Right ventricle myocardium superior (tissue), 1 donor: ENCODE results near the gene SIN3B. TPM values are rescaled to one million over a fixed set of nuclear protein-coding genes. Genes with fewer than 3 reads are reported as not detected.

Source experiments
- ATAC-seq: fragments of 200-7000 bp; cut with Tn5 transposase; one replicate; pipeline ENCODE4 v1.9.1; 2020; ENCODE audit warnings: mild to moderate bottlenecking; ENCODE audit not compliant: poor library complexity
- DNase-seq: peaks from one replicate; pipeline ENCODE4 v3.0.0-alpha.2; 2020
- intact Hi-C: fragments of 100-400 bp; cut with DNase I; formaldehyde crosslinking; loops from one replicate; pipeline ENCODE4 v1.11.2; 2022
- total RNA-seq: library from RNA; stranded (reverse); fragmentation: NEBNext Ultra II Directional; extraction: Animal tissue kit (Norgen Biotek cat#: 25700); gene quantifications from one replicate; pipeline ENCODE4 v1.2.1, GENCODE V29; 2021
- donor health status: DM: no; HTN: yes; CAD: no; lungs with severe emphysema.

SIN3B gene
- total RNA-seq, 1 donor from 2014 or later, result 21.9 TPM

- intact Hi-C loops, result no loop called here
- ATAC-seq (no peak), DNase-seq (no peak)
These were observed 9.1 kb upstream of the SIN3B start for GRCh38 chr19:16820056-16820455.

GRCh38 chr19:16821081-16821480 is 8.1 kb upstream of the SIN3B start:
- ATAC-seq (no peak), DNase-seq (no peak)
- intact Hi-C loops, result no loop called here

- no peak for ATAC-seq
- no peak for DNase-seq
- intact Hi-C loops, result no loop called here
These were observed 6.5 kb upstream of the SIN3B start for GRCh38 chr19:16822648-16823047.

- intact Hi-C loops, result no loop called here
- DNase-seq, result no peak
- peak; percentile 69 for ATAC-seq
These were observed 4.4 kb upstream of the SIN3B start for GRCh38 chr19:16824658-16825311.

- intact Hi-C loops, result no loop called here
- peak; percentile 62 for DNase-seq
- peak; percentile 26 for ATAC-seq
These were observed 3.7 kb upstream of the SIN3B start for GRCh38 chr19:16825312-16826052.

GRCh38 chr19:16829822-16830289 is 658 bp downstream of the SIN3B start:
- intact Hi-C loops, result no loop called here
- DNase-seq (no peak), ATAC-seq (peak; percentile 7)

GRCh38 chr19:16830679-16831078 is 1.5 kb downstream of the SIN3B start:
- intact Hi-C loops, result no loop called here
- no peak for DNase-seq

GRCh38 chr19:16831531-16831930 is 2.3 kb downstream of the SIN3B start:
- intact Hi-C loops, result no loop called here
- no peak for DNase-seq
- ATAC-seq, result no peak

More at GRCh38 chr19:16830679-16831078, 1.5 kb downstream of the SIN3B start:
- ATAC-seq, result no peak

- ATAC-seq (no peak), DNase-seq (no peak)
- intact Hi-C loops, result no loop called here
These were observed 5.5 kb downstream of the SIN3B start for GRCh38 chr19:16834747-16835146.

GRCh38 chr19:16836115-16837034 is 7.2 kb downstream of the SIN3B start:
- intact Hi-C loops, result no loop called here

GRCh38 chr19:16837035-16837362 is 7.8 kb downstream of the SIN3B start:
- intact Hi-C loops, result no loop called here
- ATAC-seq (no peak), DNase-seq (no peak)

More at GRCh38 chr19:16836115-16837034, 7.2 kb downstream of the SIN3B start:
- DNase-seq (peak; percentile 63), ATAC-seq (peak; percentile 47)

- intact Hi-C loops, result no loop called here
- DNase-seq, result no peak
- ATAC-seq, result peak; percentile 70
These were observed 12.3 kb downstream of the SIN3B start for GRCh38 chr19:16841391-16841926.

- ATAC-seq (no peak), DNase-seq (no peak)
- intact Hi-C loops, result no loop called here
These were observed 17.7 kb downstream of the SIN3B start for GRCh38 chr19:16846901-16847300.

- intact Hi-C loops, result no loop called here
- DNase-seq (no peak), ATAC-seq (peak; percentile 54)
These were observed 18.2 kb downstream of the SIN3B start for GRCh38 chr19:16847430-16847829.

GRCh38 chr19:16849168-16849567 is 20.0 kb downstream of the SIN3B start:
- ATAC-seq (no peak), DNase-seq (no peak)
- intact Hi-C loops, result no loop called here

- intact Hi-C loops, result no loop called here
- ATAC-seq, result no peak
- DNase-seq, result no peak
These were observed 20.9 kb downstream of the SIN3B start for GRCh38 chr19:16850133-16850532.

- intact Hi-C loops, result no loop called here
- no peak for ATAC-seq
- no peak for DNase-seq
These were observed 22.0 kb downstream of the SIN3B start for GRCh38 chr19:16851031-16851712.

GRCh38 chr19:16853066-16853465 is 23.9 kb downstream of the SIN3B start:
- intact Hi-C loops, result no loop called here
- ATAC-seq, result no peak

GRCh38 chr19:16856091-16856490 is 26.9 kb downstream of the SIN3B start:
- intact Hi-C loops, result no loop called here
- ATAC-seq (no peak), DNase-seq (no peak)

More at GRCh38 chr19:16853066-16853465, 23.9 kb downstream of the SIN3B start:
- no peak for DNase-seq
